ENCODE data around the gene HOXD11.

HOXD11 gene

DNA sequence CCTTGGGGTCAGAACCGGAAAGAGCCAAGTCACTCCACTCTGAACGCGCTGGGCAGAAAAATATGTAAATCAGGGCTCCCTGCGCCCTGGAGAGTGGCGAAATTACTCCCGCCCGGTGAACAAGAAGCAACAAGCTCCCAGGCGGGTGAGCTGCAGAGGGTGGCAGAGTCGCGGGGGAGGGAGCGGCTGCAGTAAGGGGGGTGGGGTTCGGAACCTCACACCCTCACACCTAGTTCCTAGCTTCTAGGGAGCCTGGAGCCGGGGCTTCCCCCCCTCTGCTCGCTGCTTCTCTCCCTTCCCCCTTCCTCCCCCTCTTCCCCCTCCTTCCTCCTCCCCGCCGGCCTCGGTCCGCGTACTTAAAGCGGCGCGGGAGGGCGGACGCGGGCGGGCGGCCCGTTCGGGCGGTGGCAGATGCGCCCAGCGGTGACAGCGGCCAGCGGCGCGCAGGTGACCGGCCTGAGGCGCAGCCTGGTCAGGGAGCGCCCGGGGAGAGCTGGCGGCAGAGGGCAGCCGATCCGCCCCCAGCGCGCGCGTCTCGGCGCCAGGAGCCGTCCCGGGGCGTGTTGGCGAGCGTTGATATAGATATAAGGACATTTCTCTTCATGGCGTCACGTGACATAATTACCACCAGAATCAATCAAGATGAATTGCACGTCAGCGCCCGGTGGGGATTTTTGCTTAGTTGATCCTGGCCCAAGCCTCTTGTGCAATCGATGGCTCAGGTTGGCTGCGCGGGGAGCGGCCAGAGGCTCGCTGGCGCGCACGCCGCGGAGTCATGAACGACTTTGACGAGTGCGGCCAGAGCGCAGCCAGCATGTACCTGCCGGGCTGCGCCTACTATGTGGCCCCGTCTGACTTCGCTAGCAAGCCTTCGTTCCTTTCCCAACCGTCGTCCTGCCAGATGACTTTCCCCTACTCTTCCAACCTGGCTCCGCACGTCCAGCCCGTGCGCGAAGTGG lies at the start of gene HOXD11:
HOXD11 (plus strand) TSS at position 700 of the 959 bp plus-strand sequence; CDS start at position 776, 76 bp downstream.
- Mint-ChIP-seq H3K4me3 (peak within 1 kb of the TSS; percentile 8), H3K27me3 (ENCODE audit: low read depth) (peaks cover 89% of the 10 kb centered on the region), H3K27ac (peak within 1 kb of the TSS; percentile 67), H3K4me1 (ENCODE audit: low read depth) (peaks cover 8% of the 10 kb centered on the region), H3K36me3 (ENCODE audit: low read depth) (no peaks in the 10 kb centered on the region), H3K9me3 (peaks cover 3% of the 10 kb centered on the region)

DNA sequence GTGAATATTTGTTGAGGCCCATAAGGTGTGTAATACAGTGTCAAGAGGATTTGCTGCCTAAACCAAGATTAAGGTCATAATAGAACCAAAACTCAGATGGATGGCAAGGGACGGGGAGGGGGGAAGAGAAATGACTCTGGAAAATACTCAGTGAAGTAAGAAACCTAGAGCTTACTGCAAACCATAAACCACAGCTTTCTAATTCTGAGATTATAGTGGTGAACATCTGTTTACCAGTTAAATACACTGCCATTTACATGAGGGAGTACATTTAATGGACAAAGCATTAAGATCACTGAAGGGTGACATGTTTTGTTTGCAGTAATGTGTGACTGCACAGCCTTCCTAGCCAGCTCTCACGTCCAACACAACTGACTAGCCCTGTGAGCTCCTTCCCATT lies 43.1 kb upstream of the HOXD11 start:
- Mint-ChIP-seq H3K36me3 (ENCODE audit: low read depth) (no peaks in the 10 kb centered on the region), H3K27me3 (ENCODE audit: low read depth) (peaks cover 69% of the 10 kb centered on the region), H3K9me3 (no peaks in the 10 kb centered on the region), H3K4me3 (no peak overlapping the region), H3K27ac (no peak overlapping the region), H3K4me1 (ENCODE audit: low read depth) (peaks cover 3% of the 10 kb centered on the region)

DNA sequence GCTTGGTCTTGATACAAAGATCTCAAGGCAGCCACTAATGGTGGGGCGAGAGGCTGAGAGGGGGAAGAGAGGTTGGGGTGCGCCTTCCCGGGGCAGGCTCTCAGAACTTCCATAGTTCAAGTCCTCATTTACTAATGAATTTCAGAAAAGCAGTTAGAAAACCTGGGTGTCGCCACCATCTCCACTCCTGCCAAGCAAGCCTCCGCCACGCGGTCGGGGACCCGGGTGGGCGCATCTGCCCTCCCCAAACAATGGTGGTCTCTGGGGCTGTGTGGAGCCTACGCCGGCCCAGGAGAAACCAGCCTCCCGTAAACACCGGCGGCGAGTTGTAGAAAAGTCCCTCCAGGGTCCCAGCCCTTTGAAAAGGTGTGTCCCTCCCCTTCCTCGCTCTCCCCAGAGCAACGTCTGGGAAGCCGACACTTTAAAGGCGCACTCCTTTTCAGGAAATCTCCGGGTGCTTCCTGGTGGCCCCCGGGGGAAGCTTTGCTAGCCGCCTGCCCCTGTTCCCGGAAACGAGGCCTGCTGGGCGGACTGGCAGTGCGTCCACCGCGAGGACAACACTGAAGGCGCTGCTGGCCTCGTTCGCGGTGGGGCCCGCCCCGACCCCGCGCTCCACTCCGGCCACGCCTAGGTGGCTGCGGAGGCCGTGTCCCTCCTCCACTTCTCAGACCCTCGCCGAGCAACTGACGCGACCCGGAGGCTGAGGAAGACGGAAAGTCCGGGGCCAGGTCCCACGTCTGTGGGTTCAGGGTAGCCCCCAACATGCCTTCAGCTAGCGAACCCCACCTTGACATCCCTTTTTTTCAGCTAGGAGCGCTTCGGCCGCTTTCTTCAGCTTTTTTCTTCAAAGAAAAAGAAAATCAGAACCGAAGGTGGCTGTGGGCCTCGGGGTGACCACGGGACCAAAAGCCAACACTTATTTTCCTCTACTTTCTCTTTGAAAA lies 40.2 kb upstream of the HOXD11 start:
- H3K9me3 Mint-ChIP-seq = no peaks in the 10 kb centered on the region
- H3K27me3 Mint-ChIP-seq (ENCODE audit: low read depth) = peaks cover 85% of the 10 kb centered on the region
- no peak overlapping the region for H3K4me3 Mint-ChIP-seq
- no peaks in the 10 kb centered on the region for H3K36me3 Mint-ChIP-seq (ENCODE audit: low read depth)
- H3K27ac Mint-ChIP-seq = no peak overlapping the region
- peaks cover 3% of the 10 kb centered on the region for H3K4me1 Mint-ChIP-seq (ENCODE audit: low read depth)

DNA sequence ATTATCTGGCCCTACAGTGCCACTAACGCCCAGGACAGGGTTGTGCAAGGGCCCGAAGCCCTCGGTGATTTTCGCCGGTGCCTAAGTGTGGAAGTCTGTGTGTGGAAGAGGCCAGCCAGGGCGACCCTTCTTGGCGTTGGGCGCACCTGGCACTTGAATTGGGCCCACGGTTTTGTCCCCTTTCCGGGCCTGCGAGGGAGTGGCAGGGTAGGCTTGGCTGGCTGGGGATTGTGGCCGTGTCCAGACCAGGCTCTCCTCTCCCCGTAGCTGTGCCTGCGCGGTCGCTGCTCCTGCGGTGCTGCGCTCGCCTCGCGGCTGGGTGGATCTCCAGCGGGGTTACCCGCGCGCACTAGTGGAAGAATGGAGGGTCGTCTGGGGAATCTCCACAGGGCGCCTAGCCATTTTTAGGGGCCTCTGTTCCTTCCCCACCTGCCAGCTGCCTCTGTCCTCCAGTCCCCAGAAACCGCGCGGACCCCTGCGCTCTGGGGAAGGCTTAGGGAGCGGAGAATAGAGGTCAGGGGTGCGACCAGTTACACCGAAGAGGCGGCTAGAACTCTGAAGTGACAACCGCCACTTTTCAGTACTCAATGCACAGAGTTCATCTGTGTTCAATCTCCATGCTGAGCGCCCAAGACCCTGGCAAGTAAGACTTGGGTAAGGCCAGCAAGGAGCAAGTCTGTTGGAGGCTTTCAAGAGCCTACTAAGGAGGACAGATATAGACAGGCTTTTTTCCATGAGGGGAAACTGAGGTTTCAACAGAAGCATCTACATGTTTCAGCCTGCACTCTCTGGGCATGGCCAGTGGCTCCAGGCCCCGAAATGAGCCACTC lies 39.3 kb upstream of the HOXD11 start:
- H3K36me3 Mint-ChIP-seq (ENCODE audit: low read depth) = no peaks in the 10 kb centered on the region
- peaks cover 3% of the 10 kb centered on the region for H3K4me1 Mint-ChIP-seq (ENCODE audit: low read depth)
- no peak overlapping the region for H3K4me3 Mint-ChIP-seq
- H3K27ac Mint-ChIP-seq = no peak overlapping the region
- no peaks in the 10 kb centered on the region for H3K9me3 Mint-ChIP-seq
- H3K27me3 Mint-ChIP-seq (ENCODE audit: low read depth) = peaks cover 87% of the 10 kb centered on the region

DNA sequence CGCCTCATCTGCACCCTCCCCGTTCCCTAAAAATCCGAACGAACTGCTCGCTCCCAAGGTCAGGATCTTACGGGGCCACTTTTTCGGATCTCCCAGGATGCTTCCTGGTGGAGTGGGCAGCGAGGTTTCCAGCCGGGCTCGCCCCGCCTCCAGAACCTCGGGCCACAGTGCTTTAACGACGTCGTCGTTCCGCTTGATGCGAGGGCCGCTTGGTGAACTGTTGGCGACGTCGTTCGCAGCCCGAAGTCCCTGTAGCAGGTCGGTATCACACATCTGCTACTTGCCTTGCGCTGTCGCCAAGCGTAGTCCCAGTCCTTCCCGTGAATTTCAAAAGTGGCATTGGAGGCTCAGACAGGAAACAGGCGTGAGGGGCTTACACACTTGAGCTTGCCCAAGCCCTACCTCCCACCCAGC lies 38.7 kb upstream of the HOXD11 start:
- Mint-ChIP-seq H3K27me3 (ENCODE audit: low read depth) (peaks cover 88% of the 10 kb centered on the region), H3K9me3 (no peaks in the 10 kb centered on the region), H3K4me3 (no peak overlapping the region), H3K27ac (no peak overlapping the region), H3K36me3 (ENCODE audit: low read depth) (no peaks in the 10 kb centered on the region), H3K4me1 (ENCODE audit: low read depth) (peaks cover 3% of the 10 kb centered on the region)

DNA sequence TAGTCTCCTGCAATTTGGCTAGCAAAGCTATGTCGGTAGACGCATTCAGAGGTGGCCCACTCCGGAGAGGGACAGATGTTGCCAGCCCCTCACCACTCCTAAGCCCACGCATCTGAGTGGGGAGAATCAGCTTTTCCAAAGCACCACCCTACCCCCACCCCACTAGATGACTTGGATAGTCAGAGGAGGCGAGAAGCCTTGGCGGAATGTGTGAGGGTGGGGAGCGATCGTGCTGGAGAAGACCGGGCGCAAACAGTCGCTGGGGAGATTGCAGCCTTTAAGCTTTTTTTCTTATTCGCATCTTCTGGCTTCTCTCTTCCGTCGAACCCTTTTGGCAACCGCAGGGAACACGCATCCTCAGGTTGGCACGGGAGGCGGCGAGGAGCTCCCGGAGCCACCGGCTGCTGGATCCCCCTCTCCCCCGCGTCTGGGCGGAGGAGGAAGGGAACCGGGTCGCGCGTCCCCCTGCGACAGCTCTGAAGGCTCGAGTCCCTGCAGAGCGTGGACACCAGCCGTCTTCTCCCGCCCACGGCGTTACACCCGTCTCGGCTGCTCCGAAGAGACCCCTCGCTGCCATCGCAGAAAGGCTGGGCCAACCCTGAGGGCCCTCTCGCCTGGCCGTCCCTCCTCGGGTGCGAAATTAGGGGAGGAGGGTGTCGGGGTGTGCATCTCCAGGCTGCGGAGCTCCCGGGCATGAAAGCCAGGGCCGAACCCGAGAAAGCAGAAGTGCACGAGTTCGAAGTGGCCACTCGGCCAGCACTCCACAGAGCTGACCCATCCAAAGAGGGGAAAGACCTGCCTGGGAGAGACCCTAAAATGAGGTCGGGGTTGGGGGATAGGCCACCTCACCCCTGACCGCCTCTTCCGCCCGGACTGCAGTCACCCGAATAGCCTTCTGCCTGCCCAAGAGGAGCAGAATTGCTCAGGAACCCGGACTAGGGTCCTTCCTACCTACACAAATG lies 35.5 kb upstream of the HOXD11 start:
- Mint-ChIP-seq H3K9me3 (no peaks in the 10 kb centered on the region), H3K4me3 (no peak overlapping the region), H3K36me3 (ENCODE audit: low read depth) (no peaks in the 10 kb centered on the region), H3K4me1 (ENCODE audit: low read depth) (peaks cover 3% of the 10 kb centered on the region), H3K27me3 (ENCODE audit: low read depth) (peaks cover 91% of the 10 kb centered on the region), H3K27ac (no peak overlapping the region)

DNA sequence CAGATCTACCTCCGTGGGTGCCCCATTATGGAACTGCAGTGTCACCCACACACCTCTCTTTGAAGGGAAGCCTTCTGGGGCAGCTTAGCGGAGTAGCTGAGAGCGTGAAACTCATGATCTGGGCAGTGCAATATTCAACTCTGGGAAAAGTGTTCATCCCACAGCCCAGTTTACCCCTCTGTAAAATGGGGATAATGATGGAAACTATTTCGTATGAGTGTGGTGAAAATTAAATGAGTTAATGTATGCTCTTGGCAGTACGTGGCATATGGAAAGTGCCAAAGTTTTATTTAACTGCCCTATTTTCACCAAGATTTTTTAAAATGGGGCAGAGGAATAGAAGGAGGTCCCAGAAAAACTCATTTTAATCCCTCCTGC lies 34.8 kb upstream of the HOXD11 start:
- Mint-ChIP-seq H3K27me3 (ENCODE audit: low read depth) (peaks cover 92% of the 10 kb centered on the region), H3K9me3 (no peaks in the 10 kb centered on the region), H3K27ac (no peak overlapping the region), H3K4me3 (no peak overlapping the region), H3K4me1 (ENCODE audit: low read depth) (peaks cover 3% of the 10 kb centered on the region), H3K36me3 (ENCODE audit: low read depth) (no peaks in the 10 kb centered on the region)

DNA sequence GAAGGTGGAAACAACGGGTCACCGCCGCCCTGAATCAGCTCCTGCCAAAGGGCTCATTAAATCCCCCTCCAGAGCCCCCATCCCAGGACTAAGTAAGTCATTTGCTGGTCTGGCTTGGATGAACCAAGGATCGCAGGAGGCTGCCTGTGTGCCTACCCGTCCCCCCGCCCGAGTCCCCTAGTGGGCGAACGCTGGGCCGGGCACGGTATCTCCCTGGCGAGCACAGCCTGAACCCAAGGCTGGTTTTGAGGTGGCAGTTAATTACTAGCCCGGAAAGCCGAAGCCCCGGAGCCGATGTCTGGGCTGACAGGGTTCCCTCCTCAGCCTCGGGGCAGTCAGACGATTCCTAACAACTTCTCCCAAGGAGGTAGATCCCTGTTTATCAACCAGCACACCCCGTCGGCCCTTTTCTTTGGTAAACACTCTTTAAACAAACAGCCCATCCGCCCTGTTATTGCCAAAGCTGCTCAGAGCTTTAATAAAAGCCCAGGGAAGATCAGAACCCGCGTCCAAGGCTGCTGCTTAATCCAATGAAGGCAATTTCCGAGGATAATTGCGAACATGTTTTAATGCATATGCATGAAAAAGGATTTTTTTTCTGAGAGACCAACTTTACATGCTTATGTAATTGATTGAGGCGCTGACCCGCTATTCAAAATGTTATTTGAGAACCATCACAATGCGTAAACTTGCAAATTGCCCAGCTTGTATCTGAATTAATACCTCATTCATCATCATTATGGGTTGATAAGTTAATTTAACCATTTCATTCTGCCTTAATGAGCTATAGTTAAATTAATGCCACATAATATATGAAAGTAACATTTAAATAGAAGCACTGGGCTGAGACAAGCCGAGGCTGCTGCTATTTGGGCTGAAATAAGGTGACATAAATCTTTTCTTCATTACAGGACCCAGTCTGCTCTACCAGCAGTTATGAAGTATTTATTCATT lies 33.9 kb upstream of the HOXD11 start:
- H3K9me3 Mint-ChIP-seq = no peaks in the 10 kb centered on the region
- H3K27ac Mint-ChIP-seq = no peak overlapping the region
- H3K27me3 Mint-ChIP-seq (ENCODE audit: low read depth) = peaks cover 84% of the 10 kb centered on the region
- H3K4me1 Mint-ChIP-seq (ENCODE audit: low read depth) = peaks cover 3% of the 10 kb centered on the region
- H3K4me3 Mint-ChIP-seq = no peak overlapping the region
- no peaks in the 10 kb centered on the region for H3K36me3 Mint-ChIP-seq (ENCODE audit: low read depth)

DNA sequence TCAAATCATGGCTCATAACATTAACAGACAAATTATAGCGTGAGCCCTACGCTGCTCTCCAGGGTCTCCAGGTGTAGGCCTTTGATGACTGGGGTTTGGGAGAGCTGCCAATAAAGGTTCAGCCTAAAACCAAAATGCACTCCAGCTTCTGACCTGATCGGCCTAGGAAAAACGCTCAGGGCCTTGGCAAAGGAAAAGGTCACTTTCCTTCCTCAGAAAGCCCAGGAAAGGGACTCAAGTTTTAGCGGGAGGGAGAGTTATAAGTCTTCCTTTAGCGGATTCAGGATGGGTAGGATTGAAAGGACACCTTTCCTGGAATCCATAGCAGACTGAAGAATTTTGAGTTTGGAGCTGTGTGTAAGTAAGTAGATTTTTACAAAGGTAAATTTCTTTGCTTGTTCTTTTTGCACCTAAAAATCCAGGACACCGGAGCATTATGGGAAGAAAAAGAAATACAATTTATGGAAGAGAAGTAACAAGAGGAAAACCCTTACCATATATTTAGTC lies 32.1 kb upstream of the HOXD11 start:
- Mint-ChIP-seq H3K4me1 (ENCODE audit: low read depth) (peaks cover 9% of the 10 kb centered on the region), H3K9me3 (no peaks in the 10 kb centered on the region), H3K27ac (no peak overlapping the region), H3K27me3 (ENCODE audit: low read depth) (peaks cover 82% of the 10 kb centered on the region), H3K36me3 (ENCODE audit: low read depth) (peaks cover 2% of the 10 kb centered on the region), H3K4me3 (no peak overlapping the region)

DNA sequence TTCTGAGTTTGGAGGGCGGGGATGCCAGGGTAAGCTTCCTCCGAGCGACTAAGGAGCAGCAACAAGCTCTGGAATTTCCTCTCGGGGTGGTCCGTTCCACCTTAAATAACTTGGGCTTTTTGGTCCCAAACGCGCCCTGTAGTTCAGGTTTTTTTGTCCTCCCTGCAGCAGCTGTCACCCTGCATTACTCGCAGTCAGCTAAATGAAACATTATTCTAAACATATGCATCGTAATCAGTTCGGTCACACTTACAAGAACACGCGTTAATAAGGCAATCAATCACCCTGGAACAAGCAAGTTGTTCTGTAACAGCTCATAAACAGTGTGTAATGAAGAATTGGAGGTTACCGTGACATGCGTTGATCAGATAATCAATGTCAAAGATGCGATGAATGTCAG lies 31.6 kb upstream of the HOXD11 start:
- Mint-ChIP-seq H3K9me3 (no peaks in the 10 kb centered on the region), H3K27ac (no peak overlapping the region), H3K4me1 (ENCODE audit: low read depth) (peaks cover 9% of the 10 kb centered on the region), H3K36me3 (ENCODE audit: low read depth) (peaks cover 2% of the 10 kb centered on the region), H3K4me3 (no peak overlapping the region), H3K27me3 (ENCODE audit: low read depth) (peaks cover 77% of the 10 kb centered on the region)

DNA sequence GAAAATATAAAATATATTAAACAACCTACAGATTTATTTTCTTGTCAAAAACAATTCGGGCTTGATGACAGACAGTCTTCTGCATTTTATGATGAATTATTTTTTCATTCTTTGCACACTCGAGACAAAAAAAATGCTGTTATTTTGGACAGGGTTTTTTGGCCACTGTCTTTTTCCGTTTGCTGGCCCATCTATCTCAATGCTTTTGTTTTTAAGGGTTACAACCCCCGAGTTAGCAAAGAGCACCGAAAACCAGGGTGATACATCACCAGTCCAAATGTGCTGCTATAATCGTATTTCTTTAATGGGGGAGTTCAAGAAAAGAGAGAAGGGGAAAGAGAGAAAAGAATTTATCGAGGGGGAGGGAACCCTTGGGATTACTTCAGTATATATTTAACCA lies 31.0 kb upstream of the HOXD11 start:
- H3K4me1 Mint-ChIP-seq (ENCODE audit: low read depth) = peaks cover 9% of the 10 kb centered on the region
- H3K27ac Mint-ChIP-seq = no peak overlapping the region
- H3K4me3 Mint-ChIP-seq = no peak overlapping the region
- peaks cover 75% of the 10 kb centered on the region for H3K27me3 Mint-ChIP-seq (ENCODE audit: low read depth)
- H3K36me3 Mint-ChIP-seq (ENCODE audit: low read depth) = peaks cover 2% of the 10 kb centered on the region
- H3K9me3 Mint-ChIP-seq = no peaks in the 10 kb centered on the region

DNA sequence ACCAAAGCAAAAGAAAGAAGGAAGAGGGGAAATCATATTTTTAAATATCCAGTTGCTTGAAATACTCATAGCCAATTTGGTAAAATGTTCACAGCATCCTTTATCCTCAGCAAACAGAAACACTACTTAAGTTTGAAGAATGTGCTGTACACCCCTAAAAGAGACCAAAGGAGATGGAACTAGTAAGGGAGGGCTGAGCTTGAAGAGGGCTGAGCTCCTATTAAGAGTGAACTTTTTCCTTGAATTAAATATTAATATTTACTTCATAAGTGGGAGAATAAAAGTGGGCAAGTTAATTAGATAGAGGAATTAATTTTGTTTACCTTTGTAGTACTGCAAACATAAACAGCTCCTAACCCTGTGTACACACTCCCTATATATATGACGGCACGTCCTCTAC lies 30.3 kb upstream of the HOXD11 start:
- Mint-ChIP-seq H3K4me1 (ENCODE audit: low read depth) (peaks cover 9% of the 10 kb centered on the region), H3K36me3 (ENCODE audit: low read depth) (peaks cover 2% of the 10 kb centered on the region), H3K27ac (no peak overlapping the region), H3K9me3 (no peaks in the 10 kb centered on the region), H3K4me3 (no peak overlapping the region), H3K27me3 (ENCODE audit: low read depth) (peaks cover 77% of the 10 kb centered on the region)

Measured in T-helper 1 cell treated with Interleukin-12 subunit alpha and Interleukin-12 subunit beta and Interleukin-4 antibody, amounts not matched to agents 30 μg/mL and 1 μg/mL, for 36 hours (primary cell).